Esophagus mucosa (tissue), 1 donor: ENCODE data around the gene ANKUB1. TPM values are rescaled to one million over a fixed set of nuclear protein-coding genes. Genes with fewer than 3 reads are reported as not detected.
"Not testable (repeated sequence)": the region's sequence is repeated elsewhere in the genome, so short reads cannot be mapped to it uniquely, and the experiment has no call there.

Experiments used
- ATAC-seq: fragments of 200-7000 bp; cut with Tn5 transposase; one replicate; pipeline ENCODE4 v1.9.1; 2020
- total RNA-seq: library from RNA; stranded (reverse); gene quantifications from one replicate; pipeline ENCODE4 v1.2.4, GENCODE V29; 2023
- donor health status: DM: yes; HTN: yes; CAD: no.

ANKUB1 gene, protein sequence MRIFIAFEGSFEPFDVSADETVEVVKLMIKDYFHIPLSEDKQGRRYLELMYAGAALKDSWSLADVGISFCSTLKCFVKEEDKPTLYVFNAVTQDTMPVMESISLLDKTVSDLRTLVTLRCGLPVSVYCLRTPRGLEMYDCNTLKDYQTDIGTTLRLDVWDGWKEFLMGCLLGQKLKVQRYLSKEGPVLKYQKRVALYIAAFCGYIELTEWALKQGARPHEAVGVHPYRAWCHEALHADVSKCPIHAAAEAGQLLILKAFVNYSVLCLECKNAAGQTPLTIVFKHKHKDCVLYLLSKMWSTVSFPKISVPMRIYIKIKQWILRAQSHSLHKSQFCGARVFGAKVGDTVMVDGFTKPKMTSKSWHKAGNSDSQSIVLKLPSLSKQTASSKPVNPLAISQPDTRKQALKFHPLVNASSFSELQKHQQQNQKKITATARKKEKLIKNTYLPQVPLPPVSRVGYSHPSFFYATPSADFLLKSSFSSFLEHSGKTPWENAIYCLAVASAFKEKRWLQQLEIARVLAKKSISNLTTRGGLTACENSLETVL
- not detected for total RNA-seq

DNA sequence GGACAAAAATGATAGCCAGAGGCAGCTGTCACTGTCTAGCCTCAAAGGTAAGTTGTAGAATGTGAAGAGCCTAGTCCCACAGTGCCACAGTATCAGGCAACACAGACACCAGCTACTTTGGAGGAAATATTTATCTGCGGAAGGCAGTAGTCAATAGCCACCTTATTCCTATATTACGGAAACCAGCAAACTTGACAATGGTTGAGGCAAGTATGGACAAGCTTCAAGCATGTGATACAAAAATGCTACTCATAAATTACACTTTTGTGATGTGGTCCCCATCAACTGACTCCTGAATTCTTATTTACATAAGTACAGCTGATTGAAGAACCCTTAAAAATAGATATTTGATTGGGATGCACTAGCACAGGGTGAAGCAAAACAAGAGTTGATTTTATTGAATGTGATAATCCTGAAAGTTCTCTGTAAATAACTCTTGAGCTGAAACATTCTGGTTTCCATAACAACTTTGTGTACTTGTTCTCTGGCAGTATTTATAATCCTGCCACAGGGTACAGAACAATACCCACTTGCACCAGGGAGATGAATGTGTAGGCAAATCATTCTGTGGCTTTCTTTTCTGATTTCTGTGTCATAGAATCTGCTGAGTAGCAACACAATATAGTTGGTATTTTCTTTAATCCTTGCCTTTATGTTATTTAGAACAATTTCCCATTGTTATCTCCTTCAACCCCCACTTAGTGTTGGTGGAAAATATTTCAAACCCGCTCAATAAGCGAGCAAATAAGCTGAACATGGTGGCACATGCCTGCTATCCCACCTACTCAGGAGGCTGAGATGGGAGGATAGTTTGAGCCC is at the start of gene ANKUB1:
Gene ANKUB1, minus strand, starts transcription at position 103 of the 819 bp plus-strand sequence. CDS start 188 bp downstream, outside the sequence.
- no peak for ATAC-seq

DNA sequence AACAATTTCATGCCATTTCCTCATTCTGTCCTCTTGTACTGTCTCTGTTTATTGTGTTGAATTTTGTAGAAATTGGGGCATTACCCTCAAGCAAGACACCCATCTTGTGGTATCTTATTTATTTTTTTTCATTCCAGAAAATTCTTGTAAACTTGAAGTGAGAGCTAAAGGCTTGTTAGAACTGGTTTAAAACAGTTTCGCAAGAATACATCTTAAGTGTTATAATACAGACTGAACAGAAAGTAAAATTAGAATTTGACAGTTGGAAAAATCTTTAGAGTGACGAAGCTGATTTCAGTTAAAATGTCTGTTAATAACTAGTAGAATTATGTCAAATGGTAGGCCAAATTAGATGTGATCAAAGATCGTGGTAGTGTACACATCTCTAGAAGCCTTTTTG is 47.5 kb upstream of the ANKUB1 start:
- ATAC-seq, result peak; percentile 33

DNA sequence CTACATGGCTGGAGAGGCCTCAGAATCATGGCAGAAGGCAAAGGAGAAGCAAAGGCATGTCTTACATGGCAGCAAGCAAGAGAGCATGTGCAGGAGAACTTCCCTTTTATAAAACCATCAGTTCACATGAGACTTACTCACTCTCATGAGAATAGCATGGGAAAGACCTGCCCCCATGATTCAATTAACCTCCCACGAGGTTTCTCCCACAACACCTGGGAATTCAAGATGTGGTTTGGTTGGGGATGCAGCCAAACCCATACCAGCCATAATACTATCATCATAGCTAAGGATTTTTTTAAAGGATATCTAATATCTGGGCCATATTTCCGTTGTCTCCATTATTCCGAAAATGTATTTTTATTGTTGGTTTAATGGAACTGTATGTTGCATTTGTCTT is 47.1 kb upstream of the ANKUB1 start:
- not testable (repeated sequence) for ATAC-seq

DNA sequence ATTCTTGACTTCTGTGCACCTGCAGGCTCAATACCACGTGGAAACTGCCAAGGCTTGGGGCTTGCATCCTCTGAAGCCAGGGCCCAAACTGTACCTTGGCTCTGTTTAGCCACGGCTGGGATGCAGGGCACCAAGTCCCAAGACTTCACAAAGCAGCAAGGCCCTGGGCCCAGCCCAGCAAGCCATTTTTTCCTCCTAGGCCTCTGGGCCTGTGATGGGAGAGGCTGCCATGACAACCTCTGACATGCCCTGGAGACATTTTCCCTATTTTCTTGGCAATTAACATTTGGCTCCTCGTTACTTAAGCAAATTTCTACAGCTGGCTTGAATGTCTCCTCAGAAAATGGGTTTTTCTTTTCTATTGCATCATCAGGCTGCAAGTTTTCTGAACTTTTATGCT is 46.1 kb upstream of the ANKUB1 start:
- not testable (repeated sequence) for ATAC-seq

DNA sequence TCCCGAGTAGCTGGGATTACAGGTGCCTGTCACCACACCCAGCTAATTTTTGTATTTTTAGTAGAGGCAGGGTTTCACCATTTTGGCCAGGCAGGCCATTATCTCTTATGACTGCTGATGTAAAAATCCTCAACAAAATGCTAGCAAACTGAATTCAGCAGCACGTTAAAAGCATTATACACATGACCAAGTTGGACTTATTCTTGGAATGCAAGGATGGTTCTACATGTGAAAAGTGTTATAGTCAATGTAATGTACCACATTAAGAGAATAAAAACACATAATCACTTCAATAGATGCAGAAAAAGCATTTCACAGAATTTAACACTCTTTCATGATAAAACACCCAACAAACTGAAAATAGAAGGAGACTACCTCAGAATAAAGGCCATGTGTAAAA is 40.9 kb upstream of the ANKUB1 start:
- ATAC-seq, result no peak

DNA sequence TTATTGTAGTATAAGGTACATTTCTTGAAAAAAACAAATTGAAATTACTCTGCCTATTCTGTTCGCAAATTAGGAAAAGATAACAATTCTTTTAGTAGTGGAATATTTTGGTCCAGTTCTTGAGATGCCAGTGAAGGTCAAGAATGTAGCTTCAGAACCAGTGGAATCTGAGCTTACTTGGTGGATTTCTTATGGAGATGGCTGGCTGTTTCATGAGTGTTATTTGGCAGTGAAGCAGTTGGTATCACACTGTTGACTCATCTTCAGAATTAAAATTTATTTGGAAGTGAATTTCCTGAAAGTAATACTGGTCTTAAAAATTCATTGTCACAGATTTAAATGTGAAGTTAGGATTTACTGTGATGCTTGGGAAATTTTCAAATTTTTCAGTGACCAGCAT is 39.7 kb upstream of the ANKUB1 start:
- ATAC-seq, result no peak

DNA sequence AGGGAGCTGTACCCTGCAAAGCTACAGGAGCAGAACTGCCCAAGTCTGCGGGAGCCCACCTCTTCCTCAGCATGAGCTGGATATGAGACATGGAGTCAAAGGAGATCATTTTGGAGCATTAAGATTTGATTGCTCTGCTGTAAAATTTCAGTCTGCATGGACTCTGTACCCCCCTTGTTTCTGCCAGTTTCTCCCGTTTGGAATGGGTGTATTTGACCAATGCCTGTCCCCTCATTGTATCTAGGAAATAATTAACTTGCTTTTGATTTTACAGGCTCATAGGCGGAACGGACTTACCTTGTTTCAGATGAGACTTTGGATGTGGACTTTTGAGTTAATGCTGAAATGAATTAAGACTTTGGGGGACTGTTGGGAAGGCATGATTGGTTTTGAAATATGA is 39.0 kb upstream of the ANKUB1 start:
- ATAC-seq, result no peak

DNA sequence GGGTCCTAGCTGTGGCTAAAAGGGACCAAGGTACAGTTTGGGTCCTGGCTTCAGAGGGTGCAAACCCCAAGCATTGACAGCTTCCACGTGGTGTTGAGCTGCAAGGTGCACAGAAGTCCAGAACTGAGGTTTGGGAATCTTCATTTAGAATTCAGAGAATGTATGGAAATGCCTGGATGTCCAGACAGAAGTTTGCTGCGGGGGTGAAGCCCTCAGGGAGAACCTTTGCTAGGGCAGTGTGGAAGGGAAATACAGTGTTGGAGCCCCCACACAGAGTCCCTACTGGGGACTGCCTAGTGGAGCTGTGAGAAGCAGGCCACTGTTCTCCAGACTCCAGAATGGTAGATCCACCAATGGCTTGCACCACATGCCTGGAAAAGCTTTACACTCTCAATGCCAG is 38.5 kb upstream of the ANKUB1 start:
- ATAC-seq, result no peak

DNA sequence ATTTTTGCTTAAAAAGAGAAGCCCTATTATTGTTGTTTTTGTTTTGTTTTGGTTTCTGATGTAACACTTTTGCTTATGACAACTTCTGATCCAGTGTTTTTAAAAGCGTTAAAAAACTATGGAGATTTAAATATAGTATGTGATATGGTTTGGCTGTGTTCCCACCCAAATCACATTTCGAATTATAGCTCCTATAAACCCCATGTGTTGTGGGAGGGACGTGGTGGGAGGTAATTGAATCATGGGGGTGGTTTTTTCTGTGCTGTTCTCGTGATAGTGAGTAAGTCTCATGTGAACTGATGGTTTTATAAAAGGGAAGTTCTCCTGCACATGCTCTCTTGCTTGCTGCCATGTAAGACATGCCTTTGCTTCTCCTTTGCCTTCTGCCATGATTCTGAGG is 37.3 kb upstream of the ANKUB1 start:
- not testable (repeated sequence) for ATAC-seq

DNA sequence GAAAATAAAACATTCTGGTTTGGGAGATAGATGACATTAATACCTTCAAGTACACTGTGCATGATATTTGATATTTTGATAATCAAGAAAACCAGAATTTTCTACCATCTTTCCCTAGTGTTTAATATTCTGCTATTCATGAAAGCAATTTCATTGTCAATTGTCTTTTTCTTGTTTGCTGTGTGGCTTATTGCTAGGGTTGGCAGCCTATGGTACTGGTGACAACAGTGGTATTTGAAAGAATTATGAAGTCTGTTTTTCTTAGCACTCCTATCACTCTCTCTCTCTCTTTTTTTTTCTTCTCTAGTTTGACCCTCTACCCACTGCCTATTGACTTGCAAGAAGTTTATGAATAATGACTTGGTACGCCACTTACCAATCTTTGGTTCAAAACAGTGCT is 36.0 kb upstream of the ANKUB1 start:
- no peak for ATAC-seq

DNA sequence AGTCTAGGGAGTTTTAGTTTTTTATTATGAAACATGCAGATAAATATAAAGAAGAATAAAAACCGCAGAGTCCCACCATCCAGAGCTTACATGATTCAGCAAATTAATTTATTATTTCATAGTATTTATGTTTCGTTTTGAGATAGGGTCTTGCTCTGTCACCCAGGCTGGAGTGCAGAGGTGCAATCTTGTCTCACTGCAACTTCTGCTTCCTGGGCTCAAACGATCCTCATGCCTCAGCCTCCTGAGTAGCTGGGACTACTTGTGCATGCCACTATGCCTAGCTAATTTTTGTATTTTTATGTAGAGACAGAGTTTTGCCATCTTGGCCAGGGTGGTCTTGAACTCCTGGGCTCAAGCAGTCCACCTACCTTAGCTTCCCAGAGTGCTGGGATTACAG is 34.3 kb upstream of the ANKUB1 start:
- ATAC-seq, result no peak

DNA sequence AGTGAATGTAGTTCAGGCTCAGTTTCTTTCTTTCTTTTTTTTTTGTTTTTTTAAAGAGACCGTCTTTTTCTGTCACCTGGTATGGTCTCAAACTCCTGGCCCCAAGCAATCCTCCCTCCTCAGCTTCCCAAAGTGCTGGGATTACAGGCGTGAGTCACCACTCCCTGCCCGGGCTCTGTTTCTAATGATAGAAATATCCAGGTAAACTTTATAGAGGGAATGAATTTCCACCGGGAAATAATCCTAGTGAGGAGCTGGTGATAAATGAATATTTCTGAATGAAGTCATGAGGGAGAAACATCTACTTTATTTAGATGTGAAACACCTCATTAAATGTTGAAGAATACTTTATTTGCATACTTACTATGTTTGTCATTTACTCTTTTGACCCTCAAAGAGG is 27.8 kb upstream of the ANKUB1 start:
- ATAC-seq, result no peak

DNA sequence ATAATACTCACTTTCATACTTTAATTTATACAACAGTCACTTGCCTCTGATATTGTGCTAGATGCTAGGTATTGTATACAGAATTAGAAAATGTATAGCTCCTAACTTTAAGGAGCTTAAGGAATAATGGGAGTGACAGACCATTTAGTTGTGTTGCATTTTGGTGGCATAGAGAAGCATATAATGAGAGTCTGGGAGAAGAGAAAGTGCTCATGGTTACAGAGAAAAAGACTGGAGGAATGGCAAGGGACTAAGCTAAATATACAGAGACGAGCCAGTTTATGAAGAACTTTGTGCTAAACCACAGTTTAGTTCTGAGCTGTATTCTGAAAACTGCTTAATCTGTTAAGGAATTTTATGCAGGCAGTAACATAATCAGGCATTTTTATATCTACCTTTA is 27.1 kb upstream of the ANKUB1 start:
- no peak for ATAC-seq

DNA sequence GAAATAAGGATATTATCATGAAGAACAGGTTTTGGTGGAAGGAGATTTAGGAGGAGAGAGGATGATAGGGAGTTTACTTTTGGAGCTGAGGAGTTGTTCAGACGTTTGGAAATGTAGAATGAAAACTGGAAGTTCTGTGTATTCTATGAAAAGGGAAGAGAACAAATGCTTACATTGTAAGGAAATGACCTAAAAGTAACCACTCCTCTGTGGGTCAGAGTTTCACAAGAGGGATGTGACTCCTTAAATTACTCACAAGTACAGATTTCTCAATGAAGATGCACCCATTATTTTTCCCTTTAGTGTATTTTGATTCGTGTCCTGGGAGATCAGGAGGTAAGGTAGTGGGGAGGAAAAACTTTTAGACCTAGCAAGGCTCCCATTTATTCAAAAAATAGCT is 24.6 kb upstream of the ANKUB1 start:
- ATAC-seq, result no peak

DNA sequence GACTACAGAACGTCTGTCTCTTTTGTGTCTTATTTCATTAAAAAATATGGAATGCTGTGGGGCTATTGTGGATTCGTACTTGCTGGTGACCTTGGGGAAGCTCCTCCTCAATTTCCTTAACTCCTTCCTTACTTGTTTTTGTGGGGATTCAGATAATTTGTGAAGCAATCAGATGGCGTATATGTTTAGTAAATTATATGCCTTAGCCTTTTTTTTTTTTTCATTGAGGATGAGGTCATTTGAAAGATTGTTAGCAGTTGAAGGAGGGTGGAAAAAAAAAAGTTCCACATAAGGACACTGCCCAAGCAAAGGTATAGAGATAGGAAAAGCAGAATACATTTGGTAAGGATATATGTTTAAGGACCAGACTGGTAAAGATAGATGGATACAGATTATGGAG is 24.0 kb upstream of the ANKUB1 start:
- no peak for ATAC-seq

DNA sequence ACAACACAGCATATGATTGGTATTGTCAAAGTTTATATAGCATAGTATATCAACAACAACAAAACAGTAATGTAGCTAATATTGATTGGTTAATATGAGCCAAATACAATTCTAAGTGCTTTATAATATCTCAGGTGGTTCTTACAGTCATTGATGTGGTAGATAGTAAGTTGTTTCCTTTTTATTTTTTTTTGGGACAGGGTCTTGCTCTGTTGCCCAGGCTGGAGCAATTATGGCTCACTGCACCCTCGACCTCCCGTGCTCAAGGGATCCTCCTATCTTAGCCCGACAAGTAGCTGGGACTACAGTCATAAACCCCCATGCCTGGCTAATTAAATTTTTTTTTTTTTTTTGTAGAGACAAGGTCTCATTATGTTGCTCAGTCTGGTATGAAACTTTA is 23.4 kb upstream of the ANKUB1 start:
- ATAC-seq, result no peak

DNA sequence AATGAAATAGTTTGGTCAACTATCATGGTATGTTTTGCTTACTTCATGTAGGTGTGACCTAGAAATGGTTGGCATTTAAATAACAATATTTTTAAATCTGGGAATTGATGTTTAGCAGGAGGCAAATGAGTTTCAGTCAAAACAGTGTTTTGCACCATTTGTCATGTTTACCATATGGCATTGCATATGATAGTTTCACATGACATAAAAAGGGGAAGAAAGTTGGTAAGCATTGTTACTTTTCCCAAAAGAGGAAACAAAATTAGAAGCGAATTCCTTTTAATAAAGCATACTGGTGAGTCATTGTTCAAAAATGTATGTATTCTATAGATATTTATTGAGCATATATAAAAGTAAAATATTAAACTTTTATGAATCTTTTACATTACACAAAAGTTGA is 23.0 kb upstream of the ANKUB1 start:
- ATAC-seq, result no peak

DNA sequence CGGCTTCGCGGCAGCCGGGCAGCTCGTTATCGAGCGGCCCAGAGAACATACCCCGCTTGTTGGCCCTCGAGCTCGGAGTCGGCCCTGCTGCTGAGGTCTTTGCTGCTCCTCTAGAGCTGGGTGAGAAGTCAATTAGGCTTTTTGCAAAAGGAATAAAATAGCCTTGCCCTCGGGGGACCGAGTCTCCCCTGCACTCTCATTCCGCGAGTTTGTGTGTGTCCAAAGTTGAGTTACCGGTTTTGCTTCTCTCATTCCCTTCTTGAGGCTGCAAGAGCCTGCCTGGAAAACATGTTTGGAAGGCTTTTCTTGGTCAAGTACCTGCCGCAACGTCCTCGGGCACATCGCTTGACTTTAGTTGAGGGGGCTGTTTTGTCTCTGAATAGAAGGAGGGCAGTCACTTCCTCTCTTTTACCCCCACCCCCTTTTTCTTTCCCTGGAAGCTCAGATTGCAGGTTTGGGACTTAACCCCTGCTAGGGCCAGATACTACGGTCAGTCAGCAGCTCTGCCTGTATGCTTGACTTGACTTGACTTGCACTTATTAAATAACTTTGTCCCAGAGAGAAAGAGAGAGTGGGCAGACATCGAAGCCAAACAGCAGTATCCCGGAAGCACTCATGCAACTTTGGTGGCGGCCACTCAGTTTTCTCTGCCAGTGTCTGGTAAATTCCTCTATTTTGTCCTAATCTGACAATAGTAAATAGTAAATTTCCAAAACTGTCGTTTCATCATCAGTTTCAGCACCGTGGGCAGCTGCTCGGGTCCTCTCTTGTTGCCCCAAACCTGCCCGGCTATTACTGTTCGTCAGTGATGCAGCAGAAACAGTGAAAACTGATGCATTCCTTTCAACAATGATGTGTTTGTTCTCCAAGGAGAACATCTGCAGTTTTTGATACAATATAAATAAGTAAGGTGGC is 21.3 kb upstream of the ANKUB1 start:
- ATAC-seq, result peak; percentile 19

DNA sequence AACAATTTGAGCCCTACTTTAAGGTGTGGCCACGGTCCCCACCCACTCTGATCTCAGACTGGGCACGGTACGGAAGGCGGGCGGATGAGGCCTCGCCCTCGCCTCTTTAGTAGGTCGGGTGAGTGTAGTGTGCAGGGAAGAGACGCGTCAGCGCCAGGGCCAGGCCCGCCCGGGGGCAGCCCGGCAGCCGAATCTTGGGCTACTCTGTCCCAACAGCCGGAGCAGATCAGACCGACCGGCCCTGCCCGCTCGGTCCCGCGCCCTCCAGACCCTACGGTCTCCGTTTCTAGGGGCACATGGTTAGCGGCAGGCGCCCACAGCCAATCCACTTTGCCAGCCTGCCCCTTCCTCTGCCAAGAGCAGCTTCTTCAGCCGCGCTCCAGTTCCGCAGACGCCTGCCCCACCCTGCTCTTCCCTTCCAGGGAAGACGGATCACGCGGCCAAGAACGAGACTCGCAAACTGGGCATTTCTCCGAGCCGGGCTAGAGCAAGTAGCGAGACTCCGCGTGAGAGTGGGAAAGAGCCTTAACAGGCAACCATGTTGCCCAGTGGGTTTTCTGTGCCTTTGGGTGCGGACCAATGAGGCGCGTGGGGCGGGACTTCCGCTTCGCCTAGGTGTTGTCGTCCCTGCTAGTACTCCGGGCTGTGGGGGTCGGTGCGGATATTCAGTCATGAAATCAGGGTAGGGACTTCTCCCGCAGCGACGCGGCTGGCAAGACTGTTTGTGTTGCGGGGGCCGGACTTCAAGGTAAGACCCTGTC is 20.4 kb upstream of the ANKUB1 start, which contains the start of gene RNF13:
Gene RNF13, plus strand, starts transcription at position 610 of the 761 bp plus-strand sequence. CDS start 32,812 bp downstream, outside the sequence.
- ATAC-seq, result peak; percentile 97

DNA sequence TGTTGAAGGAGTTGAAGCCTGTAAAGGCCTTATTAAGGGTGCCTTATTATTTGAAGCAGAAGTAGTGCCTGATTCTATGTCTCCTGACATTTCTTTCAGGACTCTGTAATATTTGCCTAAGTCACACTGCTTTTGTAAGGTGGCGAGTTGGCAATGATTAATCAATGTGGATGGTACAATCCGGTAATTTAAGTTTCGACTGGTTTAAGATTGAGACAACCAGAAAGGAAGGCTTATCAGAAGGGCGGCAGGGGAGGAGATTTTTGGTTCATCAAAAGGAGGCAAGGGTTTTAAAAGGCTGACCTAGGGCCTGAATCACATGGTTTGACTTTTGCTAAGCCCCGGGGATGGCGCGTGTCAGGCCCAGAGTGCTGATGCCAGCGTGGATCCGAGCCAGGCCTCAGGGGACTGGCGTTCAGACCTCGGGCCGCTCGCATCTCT is 19.8 kb upstream of the ANKUB1 start:
- ATAC-seq, result no peak

DNA sequence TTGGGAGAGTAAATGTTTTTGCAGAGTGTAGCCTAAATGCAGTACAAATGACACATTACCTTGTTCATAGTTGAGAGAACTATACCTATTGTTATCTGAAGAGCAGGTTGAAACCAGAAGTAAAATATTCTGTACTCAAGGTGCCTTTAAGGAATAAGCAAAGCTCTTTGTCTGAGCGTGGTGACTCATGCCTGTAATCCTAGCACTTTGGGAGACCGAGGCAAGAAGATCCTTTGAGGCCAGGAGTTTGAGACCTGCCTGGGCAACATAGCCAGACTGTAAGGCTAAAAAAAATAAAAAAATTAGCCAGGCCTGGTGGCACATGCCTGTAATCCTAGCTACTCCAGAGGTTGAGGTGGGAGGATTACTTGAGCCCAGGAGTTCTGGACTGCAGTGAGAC is 18.5 kb upstream of the ANKUB1 start:
- peak; percentile 41 for ATAC-seq

DNA sequence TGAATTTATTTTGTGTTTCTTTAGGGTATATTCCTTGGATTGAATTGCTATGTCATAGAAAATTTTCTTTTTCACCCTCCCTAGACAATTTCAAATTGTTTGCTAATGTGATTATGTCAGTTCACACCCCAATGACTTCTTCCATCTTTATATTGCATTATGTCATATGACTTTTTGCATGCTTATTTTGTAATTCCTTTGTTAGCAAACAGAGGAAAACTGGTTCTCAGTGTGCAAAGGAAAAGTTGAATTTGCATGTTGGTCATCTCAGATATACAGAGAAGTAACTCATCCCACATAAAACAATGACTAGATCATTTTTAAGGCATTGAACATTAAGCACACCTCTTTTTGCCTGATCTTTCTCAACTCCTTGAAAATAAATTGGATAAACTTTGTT is 17.3 kb upstream of the ANKUB1 start:
- no peak for ATAC-seq
